ENCODE measurements around the gene LEKR1.

The LEKR1 gene

GRCh38 chr3:157026091-157026490 is 199.9 kb downstream of the LEKR1 start:
- TF ChIP-seq ZFX (IDR thresholded peaks at IDR 0.05; ENCODE audit: borderline replicate concordance) = no peak
- TF ChIP-seq, protein P1, sequence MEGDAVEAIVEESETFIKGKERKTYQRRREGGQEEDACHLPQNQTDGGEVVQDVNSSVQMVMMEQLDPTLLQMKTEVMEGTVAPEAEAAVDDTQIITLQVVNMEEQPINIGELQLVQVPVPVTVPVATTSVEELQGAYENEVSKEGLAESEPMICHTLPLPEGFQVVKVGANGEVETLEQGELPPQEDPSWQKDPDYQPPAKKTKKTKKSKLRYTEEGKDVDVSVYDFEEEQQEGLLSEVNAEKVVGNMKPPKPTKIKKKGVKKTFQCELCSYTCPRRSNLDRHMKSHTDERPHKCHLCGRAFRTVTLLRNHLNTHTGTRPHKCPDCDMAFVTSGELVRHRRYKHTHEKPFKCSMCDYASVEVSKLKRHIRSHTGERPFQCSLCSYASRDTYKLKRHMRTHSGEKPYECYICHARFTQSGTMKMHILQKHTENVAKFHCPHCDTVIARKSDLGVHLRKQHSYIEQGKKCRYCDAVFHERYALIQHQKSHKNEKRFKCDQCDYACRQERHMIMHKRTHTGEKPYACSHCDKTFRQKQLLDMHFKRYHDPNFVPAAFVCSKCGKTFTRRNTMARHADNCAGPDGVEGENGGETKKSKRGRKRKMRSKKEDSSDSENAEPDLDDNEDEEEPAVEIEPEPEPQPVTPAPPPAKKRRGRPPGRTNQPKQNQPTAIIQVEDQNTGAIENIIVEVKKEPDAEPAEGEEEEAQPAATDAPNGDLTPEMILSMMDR (IDR thresholded peaks at IDR 0.05) = no peak
- H3K27ac ChIP-seq = no peak overlapping the region

DNA sequence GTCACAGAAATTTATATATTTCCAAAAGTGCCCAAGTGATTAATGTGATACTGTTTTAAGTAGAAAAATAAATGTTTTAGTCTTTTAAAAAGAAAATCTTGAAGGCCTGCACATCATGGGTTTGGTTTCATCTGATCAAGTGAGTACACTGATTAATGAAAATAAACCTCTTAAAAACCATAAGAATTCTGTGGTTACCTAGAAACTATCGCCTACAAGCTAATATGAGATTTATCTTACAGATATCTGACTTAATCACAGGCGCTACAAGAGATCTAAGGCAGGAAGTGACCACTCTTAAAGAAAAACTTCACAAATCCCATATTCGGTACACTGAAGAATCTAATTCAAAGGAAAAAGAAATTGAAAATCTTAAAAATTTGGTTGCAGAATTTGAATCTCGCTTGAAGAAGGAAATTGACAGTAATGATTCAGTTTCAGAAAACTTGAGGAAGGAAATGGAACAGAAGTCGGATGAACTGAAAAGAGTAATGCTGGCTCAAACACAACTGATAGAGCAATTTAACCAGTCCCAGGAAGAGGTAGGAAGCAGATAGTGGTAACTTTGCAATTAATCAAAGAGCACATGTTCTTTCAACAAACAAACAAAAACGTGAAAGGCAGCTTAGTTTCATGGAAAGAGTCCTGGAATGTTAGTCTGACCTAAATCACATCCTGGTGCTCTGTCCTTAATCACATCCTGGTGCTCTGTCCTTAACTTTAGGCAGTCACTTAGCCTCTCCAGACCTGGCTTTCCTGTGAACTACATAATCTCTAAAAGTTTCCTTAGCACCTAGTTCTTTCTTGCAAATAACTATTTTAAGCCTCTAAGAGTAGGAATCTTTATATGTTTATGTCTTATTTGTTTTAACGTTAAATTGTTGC is 201.9 kb downstream of the LEKR1 start:
- TF ChIP-seq, protein P1 (IDR thresholded peaks at IDR 0.05) = no peak
- no peak for TF ChIP-seq ZFX (IDR thresholded peaks at IDR 0.05; ENCODE audit: borderline replicate concordance)
- no peak overlapping the region for H3K27ac ChIP-seq

DNA sequence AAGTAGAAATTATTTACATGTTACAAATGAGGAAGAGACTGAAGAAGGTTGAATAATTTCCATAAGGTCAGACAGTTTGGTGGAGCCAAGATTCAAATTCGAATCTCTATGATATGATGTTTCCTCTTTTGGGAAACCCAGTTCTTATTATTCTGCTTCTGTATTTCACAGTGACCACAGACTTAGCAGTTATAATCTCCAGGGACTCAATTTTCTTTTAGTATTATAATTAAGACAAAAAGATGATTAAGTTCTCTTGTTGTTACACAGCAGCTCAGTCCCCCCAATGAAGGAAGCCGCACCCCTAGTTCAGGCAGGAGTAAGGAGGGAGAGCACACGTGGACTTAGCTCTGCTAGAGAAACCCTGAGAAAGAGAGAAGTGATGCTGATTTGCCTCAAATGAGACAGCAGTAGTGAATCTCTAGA is 203.2 kb downstream of the LEKR1 start:
- no peak for TF ChIP-seq ZFX (IDR thresholded peaks at IDR 0.05; ENCODE audit: borderline replicate concordance)
- TF ChIP-seq, protein P1 (IDR thresholded peaks at IDR 0.05) = no peak
- no peak overlapping the region for H3K27ac ChIP-seq

DNA sequence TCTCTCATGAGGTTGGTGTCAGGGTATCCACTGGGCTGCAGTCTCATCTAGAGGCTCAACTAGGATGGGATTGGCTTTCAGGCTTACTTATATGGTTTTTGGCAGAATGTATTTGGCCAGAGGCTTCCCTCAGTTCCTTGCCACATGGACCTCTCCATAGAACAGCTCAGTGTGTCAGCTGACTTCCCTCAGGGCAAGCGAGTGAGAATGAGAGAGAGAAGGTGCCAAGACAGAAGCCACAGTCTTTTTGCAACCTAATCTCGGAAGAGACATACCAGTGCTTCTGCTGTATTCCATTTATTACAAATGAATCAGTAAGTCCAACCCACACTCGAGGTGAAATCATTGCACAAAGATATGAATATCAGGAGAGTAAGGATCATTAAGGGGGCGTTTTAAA is 204.6 kb downstream of the LEKR1 start:
- no peak overlapping the region for H3K27ac ChIP-seq
- no peak for TF ChIP-seq ZFX (IDR thresholded peaks at IDR 0.05; ENCODE audit: borderline replicate concordance)
- TF ChIP-seq, protein P1 (IDR thresholded peaks at IDR 0.05) = no peak

DNA sequence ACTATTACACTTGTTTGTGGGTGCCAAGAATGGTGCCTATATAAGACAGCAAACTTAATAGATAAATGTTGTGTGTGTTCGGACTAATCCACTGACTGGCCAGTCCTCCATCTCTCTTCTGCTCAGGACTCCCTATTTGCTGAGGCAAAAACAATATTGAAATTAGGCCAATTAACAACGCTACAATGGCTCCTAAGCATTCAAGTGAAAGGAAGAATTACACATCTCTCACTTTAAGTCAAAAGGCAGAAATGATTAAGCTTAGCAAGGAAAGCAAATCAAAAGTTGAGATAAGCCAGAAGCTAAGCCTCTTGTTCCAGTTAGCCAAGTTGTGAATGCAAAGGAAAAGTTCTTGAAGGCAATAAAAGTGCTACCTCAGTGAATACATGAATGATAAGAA is 206.8 kb downstream of the LEKR1 start:
- TF ChIP-seq ZFX (IDR thresholded peaks at IDR 0.05; ENCODE audit: borderline replicate concordance) = no peak
- TF ChIP-seq, protein P1 (IDR thresholded peaks at IDR 0.05) = no peak
- H3K27ac ChIP-seq = no peak overlapping the region

GRCh38 chr3:157040456-157040855 is 214.3 kb downstream of the LEKR1 start:
- H3K27ac ChIP-seq = peak overlapping the region; percentile 35; the same call in 1 of the 2 replicates
- TF ChIP-seq, protein P1 (IDR thresholded peaks at IDR 0.05) = no peak
- no peak for TF ChIP-seq ZFX (IDR thresholded peaks at IDR 0.05; ENCODE audit: borderline replicate concordance)

DNA sequence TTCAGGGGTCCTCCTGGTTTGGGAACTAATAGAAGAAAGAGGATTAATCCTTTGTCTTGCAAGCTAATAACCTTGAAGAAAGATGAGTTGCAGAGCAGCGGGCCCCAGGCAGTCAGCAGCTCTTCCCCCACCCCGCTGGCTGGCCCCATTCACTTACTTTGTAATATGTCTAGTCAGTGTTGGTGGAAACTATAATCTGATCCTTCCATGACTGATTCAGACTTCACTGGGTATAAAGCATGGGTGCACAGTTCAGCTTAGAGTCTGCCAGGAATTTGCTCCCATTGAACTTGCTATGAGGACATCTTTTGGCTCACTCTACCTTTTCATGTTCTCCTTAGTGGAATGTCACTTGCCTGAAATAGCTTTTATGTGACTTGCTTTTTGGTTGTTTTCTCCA is 216.1 kb downstream of the LEKR1 start:
- no peak overlapping the region for H3K27ac ChIP-seq
- TF ChIP-seq ZFX (IDR thresholded peaks at IDR 0.05; ENCODE audit: borderline replicate concordance) = no peak
- TF ChIP-seq, protein P1 (IDR thresholded peaks at IDR 0.05) = no peak

Data from 22Rv1 (cell line).